ENCODE data around the gene FZD8. TPM values are rescaled to one million over a fixed set of nuclear protein-coding genes. Genes with fewer than 3 reads are reported as not detected.

Gene FZD8
- total RNA-seq, 1 donor from 2014 or later = 13.3 TPM

DNA sequence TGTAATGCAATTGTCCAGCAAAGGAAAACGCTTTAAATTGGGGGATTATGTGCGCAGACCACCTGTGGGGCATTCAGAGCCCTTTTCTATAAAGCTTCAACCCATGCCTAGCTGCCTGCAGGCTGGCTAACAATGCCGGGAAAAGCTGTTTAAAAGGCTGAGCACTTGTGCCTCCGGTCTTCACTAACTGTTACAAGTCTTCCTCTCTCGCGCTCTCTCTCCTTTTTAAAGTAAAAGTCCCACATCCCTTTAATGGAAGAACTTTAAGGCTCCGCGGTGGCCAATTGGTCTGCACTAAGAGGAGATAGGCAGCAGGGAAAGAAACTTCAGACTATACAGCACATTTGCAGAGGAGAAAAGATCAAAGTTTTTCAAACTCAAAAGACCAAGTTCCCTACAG, 4.6 kb downstream of the FZD8 start:
- Histone ChIP-seq H3K9me3 (no peaks in the 10 kb centered on the region), H3K27me3 (ENCODE audit: low read depth) (peaks cover 15% of the 10 kb centered on the region), H3K27ac (no peak overlapping the region), H3K4me1 (peaks cover 46% of the 10 kb centered on the region), H3K36me3 (no peaks in the 10 kb centered on the region), H3K4me3 (peak overlapping the region; percentile 14)
- TF ChIP-seq, protein P1, sequence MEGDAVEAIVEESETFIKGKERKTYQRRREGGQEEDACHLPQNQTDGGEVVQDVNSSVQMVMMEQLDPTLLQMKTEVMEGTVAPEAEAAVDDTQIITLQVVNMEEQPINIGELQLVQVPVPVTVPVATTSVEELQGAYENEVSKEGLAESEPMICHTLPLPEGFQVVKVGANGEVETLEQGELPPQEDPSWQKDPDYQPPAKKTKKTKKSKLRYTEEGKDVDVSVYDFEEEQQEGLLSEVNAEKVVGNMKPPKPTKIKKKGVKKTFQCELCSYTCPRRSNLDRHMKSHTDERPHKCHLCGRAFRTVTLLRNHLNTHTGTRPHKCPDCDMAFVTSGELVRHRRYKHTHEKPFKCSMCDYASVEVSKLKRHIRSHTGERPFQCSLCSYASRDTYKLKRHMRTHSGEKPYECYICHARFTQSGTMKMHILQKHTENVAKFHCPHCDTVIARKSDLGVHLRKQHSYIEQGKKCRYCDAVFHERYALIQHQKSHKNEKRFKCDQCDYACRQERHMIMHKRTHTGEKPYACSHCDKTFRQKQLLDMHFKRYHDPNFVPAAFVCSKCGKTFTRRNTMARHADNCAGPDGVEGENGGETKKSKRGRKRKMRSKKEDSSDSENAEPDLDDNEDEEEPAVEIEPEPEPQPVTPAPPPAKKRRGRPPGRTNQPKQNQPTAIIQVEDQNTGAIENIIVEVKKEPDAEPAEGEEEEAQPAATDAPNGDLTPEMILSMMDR (IDR thresholded peaks at IDR 0.05) = no peak
- DNase-seq (no peak), ATAC-seq (no peak)
- intact Hi-C loops (cut with DNase I) = no loop called here

GRCh38 chr10:35636956-35637355, 5.1 kb downstream of the FZD8 start:
- Histone ChIP-seq H3K4me3 (peak overlapping the region; percentile 14), H3K27me3 (ENCODE audit: low read depth) (peaks cover 15% of the 10 kb centered on the region), H3K9me3 (no peaks in the 10 kb centered on the region), H3K36me3 (no peaks in the 10 kb centered on the region), H3K27ac (no peak overlapping the region), H3K4me1 (peaks cover 45% of the 10 kb centered on the region)
- no peak for ATAC-seq
- intact Hi-C loops (cut with DNase I) = no loop called here
- TF ChIP-seq, protein P1 (IDR thresholded peaks at IDR 0.05) = no peak
- DNase-seq = no peak

DNA sequence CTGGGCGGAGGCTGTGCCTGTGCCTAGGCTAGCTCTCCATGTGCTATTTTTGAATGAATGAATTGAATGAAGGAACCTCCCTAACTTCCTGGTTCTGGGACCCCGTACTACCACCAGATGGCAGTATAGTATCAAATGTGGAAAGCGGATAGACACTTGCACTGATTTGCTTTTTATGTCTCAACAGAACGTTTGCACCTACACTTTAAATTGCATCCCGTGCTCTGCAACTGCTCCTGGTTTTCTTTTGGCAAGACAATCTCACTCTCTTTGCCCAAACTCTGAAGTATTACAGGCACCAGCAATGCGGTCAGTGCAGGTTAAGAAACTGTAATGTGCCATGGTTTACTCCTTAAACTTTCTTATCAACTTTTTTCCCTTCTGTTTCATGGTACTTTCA, 6.5 kb downstream of the FZD8 start:
- DNase-seq = no peak
- intact Hi-C loops (cut with DNase I) = no loop called here
- H3K9me3 ChIP-seq = no peaks in the 10 kb centered on the region
- H3K27me3 ChIP-seq (ENCODE audit: low read depth) = peaks cover 15% of the 10 kb centered on the region
- no peak overlapping the region for H3K27ac ChIP-seq
- peaks cover 42% of the 10 kb centered on the region for H3K4me1 ChIP-seq
- TF ChIP-seq, protein P1 (IDR thresholded peaks at IDR 0.05) = peak; percentile 91
- ATAC-seq = peak; percentile 70 to 79
- H3K36me3 ChIP-seq = no peaks in the 10 kb centered on the region
- no peak overlapping the region for H3K4me3 ChIP-seq

DNA sequence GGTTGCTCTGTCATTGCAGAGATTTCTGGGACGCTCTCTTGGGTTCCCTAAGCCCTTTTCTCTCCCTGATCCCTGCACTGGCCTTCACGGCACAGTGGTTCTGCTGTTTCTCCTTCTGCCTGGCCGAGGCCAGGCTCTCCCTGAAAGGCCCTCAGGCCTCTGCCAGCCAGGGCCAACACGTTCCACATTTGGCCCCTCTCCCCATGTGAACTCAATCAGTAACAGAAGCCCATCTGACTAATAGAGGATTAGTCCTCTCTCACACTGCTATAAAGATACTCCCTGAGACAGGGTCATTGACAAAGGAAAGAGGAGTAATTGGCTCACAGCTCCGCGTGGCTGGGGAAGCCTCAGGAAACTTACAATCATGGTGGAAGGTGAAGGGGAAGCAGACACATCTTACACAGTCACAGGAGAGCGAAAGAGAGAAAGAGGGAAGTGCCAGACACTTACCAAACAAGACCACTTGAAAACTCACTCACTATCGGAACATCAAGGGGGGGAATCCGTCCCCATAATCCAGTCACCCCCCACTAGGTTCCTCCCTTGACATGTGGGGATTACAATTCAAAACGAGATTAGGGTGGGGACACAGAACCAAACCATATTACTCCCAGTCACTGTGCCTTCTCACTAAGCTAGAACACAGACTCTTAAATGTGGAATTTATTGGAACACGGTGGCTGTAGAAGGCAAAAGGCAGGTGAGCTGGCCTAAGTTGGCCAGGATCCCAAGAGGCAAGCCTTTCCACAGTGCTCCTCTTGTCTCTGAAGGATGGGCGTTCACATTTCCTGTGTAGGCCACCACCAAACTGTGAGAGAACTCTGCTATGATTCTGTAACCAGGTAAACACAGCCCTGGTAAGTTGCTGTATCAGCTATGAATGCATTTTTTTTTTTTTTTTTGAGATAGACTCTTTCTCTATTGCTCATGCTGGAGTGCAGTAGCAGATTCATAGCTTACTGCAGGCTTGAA, 8.8 kb downstream of the FZD8 start:
- H3K4me3 ChIP-seq = no peak overlapping the region
- H3K9me3 ChIP-seq = no peaks in the 10 kb centered on the region
- no peak overlapping the region for H3K27ac ChIP-seq
- ATAC-seq = peak; percentile 60 to 63
- intact Hi-C loops (cut with DNase I) = no loop called here
- TF ChIP-seq, protein P1 (IDR thresholded peaks at IDR 0.05) = no peak
- H3K36me3 ChIP-seq = no peaks in the 10 kb centered on the region
- H3K4me1 ChIP-seq = peaks cover 29% of the 10 kb centered on the region
- DNase-seq = no peak
- H3K27me3 ChIP-seq (ENCODE audit: low read depth) = peaks cover 1% of the 10 kb centered on the region

DNA sequence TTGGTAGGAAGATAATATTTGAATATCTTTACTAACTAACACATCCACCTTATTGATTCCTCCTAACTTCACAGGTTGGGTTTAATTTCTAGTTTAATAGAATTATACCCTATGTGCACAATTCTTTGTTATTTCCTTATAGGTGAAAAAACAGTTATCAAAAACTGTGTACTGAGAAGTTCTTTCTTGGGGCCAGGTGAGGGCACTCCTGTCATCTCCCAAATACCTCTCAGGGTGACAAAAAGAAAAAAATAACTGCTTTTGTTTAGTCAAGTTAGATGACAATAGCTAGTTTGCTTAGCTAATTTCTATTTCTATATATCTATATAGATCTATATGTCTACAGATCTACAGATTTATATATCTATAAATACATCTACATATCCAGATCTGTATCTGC, 10.1 kb downstream of the FZD8 start:
- Histone ChIP-seq H3K36me3 (no peaks in the 10 kb centered on the region), H3K27me3 (ENCODE audit: low read depth) (no peaks in the 10 kb centered on the region), H3K9me3 (no peaks in the 10 kb centered on the region), H3K4me1 (peaks cover 16% of the 10 kb centered on the region), H3K27ac (no peak overlapping the region), H3K4me3 (no peak overlapping the region)
- intact Hi-C loops (cut with DNase I) = no loop called here
- TF ChIP-seq, protein P1 (IDR thresholded peaks at IDR 0.05) = no peak
- DNase-seq = no peak
- no peak for ATAC-seq
